HUES64 (cell line): Measurements from ENCODE around the gene IRAK2.
"Not testable (repeated sequence)": the region's sequence is repeated elsewhere in the genome, so short reads cannot be mapped to it uniquely, and the experiment has no call there.

ENCODE experiments used
- H3K27ac ChIP-seq: 2 replicates; pipeline ENCODE4 v1.7.0; 2013; ENCODE audit warnings: low read depth, low read length, inconsistent platforms
- H3K27me3 ChIP-seq: 2 replicates; pipeline ENCODE4 v1.6.1; 2013; ENCODE audit warnings: mild to moderate bottlenecking, low read length; ENCODE audit not compliant: insufficient read depth
- H3K36me3 ChIP-seq: 2 replicates; pipeline ENCODE4 v1.6.1; 2013; ENCODE audit warnings: mild to moderate bottlenecking, low read length; ENCODE audit not compliant: insufficient read depth
- H3K4me1 ChIP-seq: 2 replicates; pipeline ENCODE4 v1.6.1; 2013; ENCODE audit warnings: mild to moderate bottlenecking, low read length, moderate library complexity; ENCODE audit not compliant: insufficient read depth
- H3K4me3 ChIP-seq: 2 replicates; pipeline ENCODE4 v1.5.1; 2013; ENCODE audit warnings: mild to moderate bottlenecking, low read length, moderate library complexity
- H3K9ac ChIP-seq: 2 replicates; pipeline ENCODE4 v1.6.1; 2013; ENCODE audit warnings: mild to moderate bottlenecking, low read depth, low read length
- H3K9me3 ChIP-seq: 2 replicates; pipeline ENCODE4 v1.6.1; 2013; ENCODE audit warnings: low read depth, low read length; ENCODE audit not compliant: insufficient read depth
- WGBS: fragments of 150-250, 120-280 bp; methylation state at CpG from one replicate; pipeline ENCODE4 v1.1.7; 2013; ENCODE audit warnings: missing lambda C conversion rate; 5-methylcytosine and 5-hydroxymethylcytosine counted together

The IRAK2 gene

DNA sequence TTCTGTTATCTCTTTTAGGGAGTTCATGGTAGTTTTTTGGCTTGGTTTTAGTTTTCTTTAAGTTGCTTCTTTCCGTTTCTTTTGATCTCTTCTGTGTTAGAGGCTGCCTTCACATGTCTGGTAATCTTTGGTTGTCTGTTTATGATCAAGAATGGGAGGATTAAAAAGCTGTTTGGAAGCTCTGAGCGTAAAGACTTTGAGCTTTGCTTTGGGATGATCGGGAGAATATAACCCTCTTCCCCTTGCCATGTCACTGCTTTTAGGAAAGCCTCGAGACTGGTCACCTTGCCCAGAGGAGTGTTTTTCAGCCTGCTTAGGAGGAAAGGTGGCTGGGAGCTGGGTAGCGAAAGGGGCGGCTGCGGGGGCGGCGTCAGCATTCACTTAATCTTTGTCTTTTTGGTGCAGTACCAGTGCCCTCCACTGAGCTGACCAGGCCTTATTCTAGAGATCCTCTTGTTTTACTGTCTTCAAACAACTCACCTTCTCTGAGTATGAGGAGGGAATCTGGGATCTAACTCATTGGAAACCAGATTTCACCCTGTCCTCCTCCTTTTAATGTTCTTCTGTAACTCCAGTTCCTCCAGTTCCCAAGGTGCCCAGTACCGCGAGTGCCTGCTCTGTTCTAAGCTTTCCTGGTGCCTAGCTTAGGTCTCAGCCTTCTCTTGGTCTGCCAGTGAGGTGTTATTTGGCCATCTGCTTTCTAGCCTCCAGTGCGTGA lies 99.1 kb downstream of the IRAK2 start:
- Histone ChIP-seq H3K9ac (no peak overlapping the region), H3K27ac (no peak overlapping the region), H3K4me3 (no peak overlapping the region), H3K9me3 (no peaks in the 10 kb centered on the region), H3K4me1 (peaks cover 10% of the 10 kb centered on the region), H3K27me3 (no peaks in the 10 kb centered on the region), H3K36me3 (peaks cover 60% of the 10 kb centered on the region)
- 47% methylated on average over 12 of the region's 12 CpGs for WGBS

DNA sequence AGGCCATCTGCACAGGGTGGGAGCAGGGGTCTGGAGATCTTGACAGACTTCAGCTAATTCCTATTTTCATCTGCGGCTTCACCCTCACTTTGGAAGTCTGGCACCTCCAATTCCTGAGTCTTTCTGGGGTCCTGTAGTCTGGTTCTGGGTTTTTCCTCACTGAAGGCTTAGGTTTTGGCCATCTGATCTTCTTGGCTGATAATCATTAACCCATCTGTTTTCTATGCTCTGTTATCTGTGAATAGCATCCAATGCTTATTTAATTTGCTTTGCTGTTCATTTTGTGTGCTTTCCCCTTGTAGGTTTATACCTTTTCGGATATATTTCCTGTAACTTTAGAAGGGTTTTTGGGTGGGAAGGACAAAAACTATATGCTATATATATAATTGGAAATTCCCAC lies 101.1 kb downstream of the IRAK2 start:
- Histone ChIP-seq H3K9me3 (no peaks in the 10 kb centered on the region), H3K4me1 (peaks cover 10% of the 10 kb centered on the region), H3K27me3 (no peaks in the 10 kb centered on the region), H3K4me3 (no peak overlapping the region), H3K36me3 (peaks cover 56% of the 10 kb centered on the region), H3K9ac (no peak overlapping the region), H3K27ac (no peak overlapping the region)
- 97% methylated on average over 1 of the region's 2 CpGs for WGBS

DNA sequence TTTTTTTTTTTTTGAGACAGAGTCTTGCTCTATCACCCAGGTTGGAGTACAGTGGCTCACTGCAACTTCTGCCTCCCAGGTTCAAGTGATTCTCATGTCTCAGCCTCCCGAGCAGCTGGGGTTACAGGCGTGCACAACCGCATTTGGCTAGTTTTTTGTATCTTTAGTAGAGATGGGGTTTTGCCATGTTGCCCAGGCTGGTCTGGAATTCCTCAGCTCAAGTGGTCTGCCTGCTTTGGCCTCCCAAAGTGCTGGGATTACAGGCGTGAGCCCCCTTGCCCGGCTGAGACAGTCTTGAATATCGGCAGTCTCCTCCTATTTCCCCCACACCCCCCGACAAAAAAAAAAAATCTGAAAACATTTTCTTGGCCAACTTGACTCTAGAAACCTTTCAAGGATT lies 102.2 kb downstream of the IRAK2 start:
- H3K27me3 ChIP-seq, H3K9ac ChIP-seq, H3K9me3 ChIP-seq, H3K27ac ChIP-seq, H3K4me3 ChIP-seq: not testable (repeated sequence)
- Histone ChIP-seq H3K36me3 (peaks cover 59% of the 10 kb centered on the region), H3K4me1 (peaks cover 10% of the 10 kb centered on the region)
- WGBS, result 94% methylated on average over 7 of the region's 7 CpGs

DNA sequence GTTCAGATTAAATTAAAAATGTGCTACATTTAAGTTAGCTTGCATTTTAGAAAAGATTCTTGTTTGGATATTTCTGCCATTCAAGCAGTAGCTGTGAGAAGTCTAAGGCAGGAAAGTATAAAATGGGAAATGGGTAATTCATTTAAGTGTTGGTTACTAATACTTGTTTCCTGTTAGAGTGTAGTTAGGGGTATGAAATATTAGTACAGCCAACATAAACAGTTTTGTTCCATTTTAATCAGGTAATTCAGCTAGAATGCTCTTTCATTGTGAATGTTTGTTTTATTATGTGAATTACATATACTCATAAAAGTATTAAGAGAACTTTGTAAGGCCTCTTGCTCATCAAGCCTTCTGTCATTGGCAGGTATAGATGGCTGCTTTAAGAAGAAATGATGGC lies 103.4 kb downstream of the IRAK2 start:
- H3K36me3 ChIP-seq, result peaks cover 60% of the 10 kb centered on the region

DNA sequence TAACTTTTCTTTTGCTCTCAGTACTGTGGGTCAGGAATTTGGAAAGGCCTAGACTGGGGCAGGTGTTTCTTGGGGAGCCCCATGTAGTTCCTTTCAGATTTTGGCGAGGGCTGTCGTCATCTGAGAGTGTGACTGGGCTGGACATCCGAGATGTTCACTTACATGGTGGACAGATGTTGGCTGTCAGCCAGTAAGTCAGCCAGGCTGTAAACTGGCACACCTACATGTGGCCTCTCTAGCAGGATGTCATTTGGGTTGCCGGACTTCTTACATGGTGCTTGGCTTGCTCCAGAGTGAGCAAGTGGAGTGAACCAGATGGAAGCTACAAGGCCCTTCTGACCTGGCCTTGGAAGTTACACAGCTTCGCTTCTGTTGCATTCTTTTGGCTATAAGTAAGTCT lies 104.2 kb downstream of the IRAK2 start:
- Histone ChIP-seq H3K9me3 (no peaks in the 10 kb centered on the region), H3K36me3 (peaks cover 65% of the 10 kb centered on the region), H3K27me3 (no peaks in the 10 kb centered on the region), H3K4me3 (no peak overlapping the region), H3K27ac (no peak overlapping the region), H3K4me1 (0 out of 2 replicates have a peak, but pooled peaks cover 3% of the 10 kb centered on the region), H3K9ac (no peak overlapping the region)
- 91% methylated on average over 5 of the region's 5 CpGs for WGBS

More for the DNA sequence above, 103.4 kb downstream of the IRAK2 start:
- no peak overlapping the region for H3K9ac ChIP-seq
- H3K4me3 ChIP-seq, result no peak overlapping the region
- no peak overlapping the region for H3K27ac ChIP-seq
- no peaks in the 10 kb centered on the region for H3K9me3 ChIP-seq
- H3K4me1 ChIP-seq, result peaks cover 9% of the 10 kb centered on the region
- H3K27me3 ChIP-seq, result no peaks in the 10 kb centered on the region

DNA sequence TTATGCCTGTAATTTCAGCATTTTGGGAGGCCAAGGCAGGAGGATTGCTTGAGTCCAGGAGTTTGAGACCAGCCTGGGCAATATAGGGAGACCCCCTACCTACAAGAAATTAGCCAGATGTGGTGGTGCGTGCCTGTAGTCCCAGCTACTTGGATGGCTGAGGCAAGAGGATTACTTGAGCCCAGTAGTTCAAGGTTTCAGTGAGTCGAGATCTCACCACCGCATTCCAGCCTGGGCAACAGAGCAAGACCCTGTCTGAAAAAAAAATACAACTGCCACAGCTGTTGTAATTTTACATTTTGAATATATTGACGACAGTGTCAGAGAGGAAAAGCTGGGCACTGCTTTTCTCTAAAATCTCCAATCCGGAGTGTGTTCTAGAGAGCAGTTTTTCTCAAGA lies 104.7 kb downstream of the IRAK2 start:
- peaks cover 65% of the 10 kb centered on the region for H3K36me3 ChIP-seq
- no peaks in the 10 kb centered on the region for H3K27me3 ChIP-seq
- no peak overlapping the region for H3K27ac ChIP-seq
- no peaks in the 10 kb centered on the region for H3K9me3 ChIP-seq
- H3K4me1 ChIP-seq, result no peaks in the 10 kb centered on the region
- WGBS, result 89% methylated on average over 5 of the region's 5 CpGs
- H3K4me3 ChIP-seq, result no peak overlapping the region
- H3K9ac ChIP-seq, result no peak overlapping the region

DNA sequence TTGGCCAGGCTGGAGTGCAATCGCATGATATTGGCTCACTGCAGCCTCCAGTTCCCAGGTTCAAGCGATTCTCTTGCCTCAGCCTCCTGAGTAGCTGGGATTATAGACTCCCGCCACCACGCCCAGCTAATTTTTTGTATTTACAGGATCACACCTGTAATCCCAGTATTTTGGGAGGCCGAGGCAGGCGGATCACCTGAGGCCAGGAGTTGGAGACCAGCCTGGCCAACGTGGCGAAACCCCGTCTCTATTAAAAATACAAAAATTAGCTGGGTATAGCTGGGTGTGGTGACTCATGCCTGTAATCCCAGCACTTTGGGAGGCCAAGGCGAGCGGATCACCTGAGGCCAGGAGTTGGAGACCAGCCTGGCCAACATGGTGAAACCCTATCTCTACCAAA lies 107.8 kb downstream of the IRAK2 start:
- H3K4me3 ChIP-seq, H3K27ac ChIP-seq, H3K4me1 ChIP-seq, H3K9ac ChIP-seq, H3K9me3 ChIP-seq, H3K27me3 ChIP-seq: not testable (repeated sequence)
- peaks cover 67% of the 10 kb centered on the region for H3K36me3 ChIP-seq
- WGBS, result 86% methylated on average over 11 of the region's 11 CpGs

DNA sequence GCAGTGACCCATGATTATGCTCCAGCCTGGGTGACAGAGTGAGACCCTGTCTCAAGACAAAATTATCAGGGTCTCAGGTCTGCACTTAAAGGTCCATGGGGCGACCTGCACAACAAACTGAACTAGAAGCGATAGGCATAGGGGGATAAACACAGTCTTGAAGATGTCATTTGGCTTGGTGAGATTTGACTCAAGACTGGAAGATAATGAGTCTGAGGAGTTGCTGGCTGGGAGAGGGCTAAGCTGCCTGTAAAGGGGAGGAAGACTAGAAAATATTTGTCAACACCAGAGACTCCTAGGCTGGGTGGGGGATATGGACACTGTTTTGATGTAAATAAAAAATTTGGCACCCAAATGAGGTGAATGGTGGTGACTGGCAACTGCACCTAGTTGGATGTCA lies 108.3 kb downstream of the IRAK2 start:
- 95% methylated on average over 2 of the region's 2 CpGs for WGBS
- no peak overlapping the region for H3K9ac ChIP-seq

DNA sequence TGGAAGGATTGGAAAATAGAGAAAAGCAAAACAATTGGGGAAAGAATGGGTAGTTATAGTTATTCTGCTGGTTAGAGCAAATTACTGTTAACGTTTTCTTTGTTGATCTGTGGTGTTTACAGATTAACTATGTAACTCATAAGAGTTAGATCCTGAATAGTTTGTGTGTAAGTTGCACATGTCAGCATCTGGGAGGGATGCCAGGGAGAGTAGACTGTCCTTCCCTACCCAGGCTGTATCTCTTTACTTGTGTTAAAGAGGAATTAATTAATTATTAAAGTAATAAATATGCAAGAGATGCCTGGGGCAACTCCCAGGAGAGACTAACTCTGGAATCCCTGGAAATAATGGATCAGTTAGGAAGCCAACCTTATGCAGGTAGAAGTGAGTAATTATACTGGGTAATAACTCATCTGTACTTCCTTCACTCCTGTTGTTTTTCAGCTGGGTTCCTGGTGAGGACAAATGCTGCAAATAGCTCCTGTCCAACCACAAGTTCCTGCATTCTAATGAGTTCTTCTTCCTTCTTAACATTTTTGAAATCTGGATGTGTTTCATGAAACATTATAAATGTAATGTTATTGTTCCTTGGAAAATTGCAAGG lies 109.1 kb downstream of the IRAK2 start:
- Histone ChIP-seq H3K36me3 (peaks cover 68% of the 10 kb centered on the region), H3K4me1 (no peaks in the 10 kb centered on the region), H3K27me3 (no peaks in the 10 kb centered on the region), H3K9me3 (no peaks in the 10 kb centered on the region), H3K9ac (no peak overlapping the region), H3K4me3 (no peak overlapping the region), H3K27ac (no peak overlapping the region)
- 91% methylated on average over 1 of the region's 1 CpG for WGBS

More for the DNA sequence above, 108.3 kb downstream of the IRAK2 start:
- no peaks in the 10 kb centered on the region for H3K27me3 ChIP-seq
- H3K4me1 ChIP-seq, result no peaks in the 10 kb centered on the region
- peaks cover 67% of the 10 kb centered on the region for H3K36me3 ChIP-seq
- H3K4me3 ChIP-seq, result no peak overlapping the region
- H3K27ac ChIP-seq, result no peak overlapping the region
- H3K9me3 ChIP-seq, result no peaks in the 10 kb centered on the region

DNA sequence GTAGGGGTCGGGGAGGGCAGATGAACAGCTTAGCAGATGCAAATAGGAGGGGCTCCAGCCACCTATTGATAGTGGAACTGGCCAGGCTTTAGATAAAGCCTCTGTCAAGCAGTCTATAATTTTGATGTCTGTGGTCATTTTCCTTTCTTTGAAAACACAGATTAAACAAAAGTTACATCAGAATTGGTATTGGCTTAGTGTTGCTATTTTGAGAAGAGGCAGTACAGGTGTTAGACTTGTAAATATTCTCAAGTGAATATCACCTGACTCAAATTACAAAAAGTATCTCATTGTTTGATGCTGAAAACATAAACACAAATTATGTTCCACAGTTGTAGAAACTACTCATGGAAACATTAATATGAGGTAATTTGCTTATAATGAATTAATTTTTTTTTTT lies 109.9 kb downstream of the IRAK2 start:
- Histone ChIP-seq H3K27me3 (no peaks in the 10 kb centered on the region), H3K36me3 (peaks cover 74% of the 10 kb centered on the region), H3K4me1 (no peaks in the 10 kb centered on the region), H3K4me3 (no peak overlapping the region), H3K9ac (no peak overlapping the region), H3K27ac (no peak overlapping the region), H3K9me3 (no peaks in the 10 kb centered on the region)
- 58% methylated on average over 1 of the region's 1 CpG for WGBS

DNA sequence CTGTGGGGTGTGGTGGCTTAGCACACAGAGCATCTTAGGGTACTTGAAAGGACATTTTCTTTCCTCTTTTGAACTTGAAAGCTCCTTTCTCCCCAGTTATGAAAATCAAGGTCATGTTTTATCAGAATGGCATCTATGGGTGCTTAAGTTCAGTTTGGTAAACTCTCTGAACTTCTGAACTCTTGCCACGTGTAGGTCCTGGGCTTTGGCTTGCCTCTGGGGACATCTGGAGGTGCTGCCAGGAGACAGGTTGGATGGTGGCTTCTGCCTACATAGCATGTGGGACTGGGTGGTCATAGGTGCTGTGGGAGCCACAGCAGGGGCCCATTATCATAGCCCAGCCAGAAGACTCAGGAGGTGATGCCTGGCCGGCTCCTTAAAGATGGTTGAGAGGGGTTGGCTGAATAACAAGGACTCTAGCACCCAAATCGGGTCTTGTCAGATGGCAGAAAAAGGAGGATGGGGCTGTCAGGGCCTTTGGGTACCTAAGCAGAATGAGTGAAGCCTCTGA lies 112.5 kb downstream of the IRAK2 start:
- Histone ChIP-seq H3K4me3 (no peak overlapping the region), H3K9me3 (no peaks in the 10 kb centered on the region), H3K27me3 (no peaks in the 10 kb centered on the region), H3K9ac (no peak overlapping the region), H3K4me1 (no peaks in the 10 kb centered on the region), H3K36me3 (peaks cover 71% of the 10 kb centered on the region), H3K27ac (no peak overlapping the region)
- 90% methylated on average over 3 of the region's 3 CpGs for WGBS
